ENCODE measurements around the gene WSB1.

Gene WSB1

GRCh38 chr17:27362909-27363308 lies 69.0 kb downstream of the WSB1 start:
- no peak for DNase-seq

DNA sequence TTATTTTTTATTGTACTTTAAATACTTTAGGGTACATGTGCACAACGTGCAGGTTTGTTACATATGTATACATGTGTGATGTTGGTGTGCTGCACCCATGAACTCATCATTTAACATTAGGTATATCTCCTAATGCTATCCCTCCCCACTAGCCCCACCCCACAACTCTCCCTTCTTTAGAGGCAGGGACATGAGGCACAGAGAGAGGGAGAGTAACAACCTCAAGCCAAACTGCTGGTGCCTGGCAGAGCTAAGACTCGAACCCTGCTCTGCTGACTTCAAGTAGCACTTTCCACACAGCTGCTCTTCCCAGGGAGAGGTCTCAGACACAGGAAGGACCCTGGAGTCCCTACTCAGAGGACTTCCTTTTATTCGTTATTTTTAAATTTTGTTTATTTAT lies 69.4 kb downstream of the WSB1 start:
- DNase-seq = no peak

Data from stimulated activated CD4-positive, alpha-beta T cell treated with anti-CD3 and anti-CD28 coated beads, Interleukin-4, amount 100 ng/mL, for 4 hours (primary cell).